Measurements from ENCODE around the gene ENTPD6.

Gene ENTPD6

DNA sequence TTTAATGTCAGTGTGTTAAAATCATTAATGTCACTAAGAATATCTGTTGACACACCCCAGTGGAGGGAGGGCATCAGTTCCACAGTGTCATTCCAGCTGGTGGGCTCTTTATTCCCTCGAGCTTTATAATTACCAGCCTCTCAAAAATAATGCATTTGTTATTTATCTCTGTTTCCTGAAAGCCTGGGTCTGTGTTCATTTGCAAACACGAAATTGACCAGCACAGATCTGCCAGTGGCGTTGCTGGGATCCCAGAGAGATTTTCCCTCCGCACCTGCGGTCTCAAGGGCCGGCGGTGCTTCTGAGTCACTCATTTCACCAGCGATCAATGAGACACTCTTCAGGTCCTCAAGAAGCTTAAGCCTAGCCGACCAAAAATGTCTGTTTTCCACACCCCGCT, 46.7 kb downstream of the ENTPD6 start (continued):
- TF ChIP-seq, protein P1, sequence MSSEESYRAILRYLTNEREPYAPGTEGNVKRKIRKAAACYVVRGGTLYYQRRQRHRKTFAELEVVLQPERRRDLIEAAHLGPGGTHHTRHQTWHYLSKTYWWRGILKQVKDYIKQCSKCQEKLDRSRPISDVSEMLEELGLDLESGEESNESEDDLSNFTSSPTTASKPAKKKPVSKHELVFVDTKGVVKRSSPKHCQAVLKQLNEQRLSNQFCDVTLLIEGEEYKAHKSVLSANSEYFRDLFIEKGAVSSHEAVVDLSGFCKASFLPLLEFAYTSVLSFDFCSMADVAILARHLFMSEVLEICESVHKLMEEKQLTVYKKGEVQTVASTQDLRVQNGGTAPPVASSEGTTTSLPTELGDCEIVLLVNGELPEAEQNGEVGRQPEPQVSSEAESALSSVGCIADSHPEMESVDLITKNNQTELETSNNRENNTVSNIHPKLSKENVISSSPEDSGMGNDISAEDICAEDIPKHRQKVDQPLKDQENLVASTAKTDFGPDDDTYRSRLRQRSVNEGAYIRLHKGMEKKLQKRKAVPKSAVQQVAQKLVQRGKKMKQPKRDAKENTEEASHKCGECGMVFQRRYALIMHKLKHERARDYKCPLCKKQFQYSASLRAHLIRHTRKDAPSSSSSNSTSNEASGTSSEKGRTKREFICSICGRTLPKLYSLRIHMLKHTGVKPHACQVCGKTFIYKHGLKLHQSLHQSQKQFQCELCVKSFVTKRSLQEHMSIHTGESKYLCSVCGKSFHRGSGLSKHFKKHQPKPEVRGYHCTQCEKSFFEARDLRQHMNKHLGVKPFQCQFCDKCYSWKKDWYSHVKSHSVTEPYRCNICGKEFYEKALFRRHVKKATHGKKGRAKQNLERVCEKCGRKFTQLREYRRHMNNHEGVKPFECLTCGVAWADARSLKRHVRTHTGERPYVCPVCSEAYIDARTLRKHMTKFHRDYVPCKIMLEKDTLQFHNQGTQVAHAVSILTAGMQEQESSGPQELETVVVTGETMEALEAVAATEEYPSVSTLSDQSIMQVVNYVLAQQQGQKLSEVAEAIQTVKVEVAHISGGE (tag by site-specific recombination; conservative IDR thresholded peaks at IDR 0.05; ENCODE audit: low read depth): no peak
- TF ChIP-seq ZNF785 (tag by site-specific recombination; IDR thresholded peaks at IDR 0.05) (no peak), YY1 (tag by site-specific recombination; IDR thresholded peaks at IDR 0.05) (no peak), IKZF3 (tag by site-specific recombination; IDR thresholded peaks at IDR 0.05) (no peak), HOXA7 (CRISPR knock-in tag; IDR thresholded peaks at IDR 0.05; ENCODE audit: borderline replicate concordance) (no peak)

DNA sequence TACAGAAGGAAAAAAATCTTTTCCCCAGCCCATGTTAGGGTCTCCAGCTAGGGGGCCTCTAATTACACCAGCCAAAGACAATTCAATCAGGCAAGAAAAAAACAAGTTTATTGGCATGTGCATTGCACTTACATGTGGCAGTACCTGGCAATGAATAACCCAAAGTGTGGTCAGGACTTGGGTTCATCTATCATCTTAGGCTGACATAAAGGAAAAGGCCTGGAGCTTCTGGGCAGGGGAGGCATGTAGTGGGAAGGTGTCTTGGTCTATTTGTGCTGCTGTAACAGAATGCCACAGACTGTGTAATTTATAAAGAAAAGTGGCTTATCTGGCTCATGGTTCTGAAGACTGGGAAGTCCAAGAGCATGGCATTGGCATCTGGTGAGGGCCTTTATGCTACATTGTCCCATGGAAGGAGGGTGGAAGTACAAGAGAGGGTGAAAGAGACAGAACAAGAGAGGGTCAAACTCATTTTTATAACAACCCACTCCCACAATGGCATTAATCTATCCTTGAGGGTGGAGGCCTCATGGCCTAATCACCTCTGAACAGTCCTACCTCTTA, 48.0 kb downstream of the ENTPD6 start:
- Histone ChIP-seq H3K36me3 (ENCODE audit: control insufficient read depth in 2 of 2, insufficient read depth in 1 of 2, low read length in 2 of 2) (no peaks in the 10 kb centered on the region), H3K4me3 (ENCODE audit: low read depth, low read length) (no peak overlapping the region), H3K9me3 (ENCODE audit: control insufficient read depth, insufficient read depth, low read depth, low read length) (no peaks in the 10 kb centered on the region), H3K27ac (ENCODE audit: extremely low read depth, low read depth, low read length) (no peak overlapping the region), H3K4me1 (ENCODE audit: control insufficient read depth, insufficient read depth, low read length) (no peaks in the 10 kb centered on the region)
- CTCF ChIA-PET: no interaction called here
- TF ChIP-seq, protein P2, sequence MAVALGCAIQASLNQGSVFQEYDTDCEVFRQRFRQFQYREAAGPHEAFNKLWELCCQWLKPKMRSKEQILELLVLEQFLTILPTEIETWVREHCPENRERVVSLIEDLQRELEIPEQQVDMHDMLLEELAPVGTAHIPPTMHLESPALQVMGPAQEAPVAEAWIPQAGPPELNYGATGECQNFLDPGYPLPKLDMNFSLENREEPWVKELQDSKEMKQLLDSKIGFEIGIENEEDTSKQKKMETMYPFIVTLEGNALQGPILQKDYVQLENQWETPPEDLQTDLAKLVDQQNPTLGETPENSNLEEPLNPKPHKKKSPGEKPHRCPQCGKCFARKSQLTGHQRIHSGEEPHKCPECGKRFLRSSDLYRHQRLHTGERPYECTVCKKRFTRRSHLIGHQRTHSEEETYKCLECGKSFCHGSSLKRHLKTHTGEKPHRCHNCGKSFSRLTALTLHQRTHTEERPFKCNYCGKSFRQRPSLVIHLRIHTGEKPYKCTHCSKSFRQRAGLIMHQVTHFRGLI (tag by site-specific recombination; IDR thresholded peaks at IDR 0.05): no peak
- no peak for TF ChIP-seq KLF9 (tag by site-specific recombination; IDR thresholded peaks at IDR 0.05; ENCODE audit: low read depth)
- TF ChIP-seq, protein P3, sequence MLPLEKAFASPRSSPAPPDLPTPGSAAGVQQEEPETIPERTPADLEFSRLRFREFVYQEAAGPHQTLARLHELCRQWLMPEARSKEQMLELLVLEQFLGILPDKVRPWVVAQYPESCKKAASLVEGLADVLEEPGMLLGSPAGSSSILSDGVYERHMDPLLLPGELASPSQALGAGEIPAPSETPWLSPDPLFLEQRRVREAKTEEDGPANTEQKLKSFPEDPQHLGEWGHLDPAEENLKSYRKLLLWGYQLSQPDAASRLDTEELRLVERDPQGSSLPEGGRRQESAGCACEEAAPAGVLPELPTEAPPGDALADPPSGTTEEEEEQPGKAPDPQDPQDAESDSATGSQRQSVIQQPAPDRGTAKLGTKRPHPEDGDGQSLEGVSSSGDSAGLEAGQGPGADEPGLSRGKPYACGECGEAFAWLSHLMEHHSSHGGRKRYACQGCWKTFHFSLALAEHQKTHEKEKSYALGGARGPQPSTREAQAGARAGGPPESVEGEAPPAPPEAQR (tag by site-specific recombination; IDR thresholded peaks at IDR 0.05): no peak
- peak; percentile 47 for TF ChIP-seq SETDB1 (IDR thresholded peaks at IDR 0.05; ENCODE audit: insufficient read length, low read length)
- TF ChIP-seq RBAK (tag by site-specific recombination; IDR thresholded peaks at IDR 0.05): no peak
- TF ChIP-seq SALL2 (tag by site-specific recombination; IDR thresholded peaks at IDR 0.05; ENCODE audit: borderline replicate concordance): no peak
- no peak for TF ChIP-seq ZNF623 (tag by site-specific recombination; IDR thresholded peaks at IDR 0.05)
- no peak for TF ChIP-seq ZNF768 (tag by site-specific recombination; IDR thresholded peaks at IDR 0.05)
- POLR2A ChIA-PET: no interaction called here

DNA sequence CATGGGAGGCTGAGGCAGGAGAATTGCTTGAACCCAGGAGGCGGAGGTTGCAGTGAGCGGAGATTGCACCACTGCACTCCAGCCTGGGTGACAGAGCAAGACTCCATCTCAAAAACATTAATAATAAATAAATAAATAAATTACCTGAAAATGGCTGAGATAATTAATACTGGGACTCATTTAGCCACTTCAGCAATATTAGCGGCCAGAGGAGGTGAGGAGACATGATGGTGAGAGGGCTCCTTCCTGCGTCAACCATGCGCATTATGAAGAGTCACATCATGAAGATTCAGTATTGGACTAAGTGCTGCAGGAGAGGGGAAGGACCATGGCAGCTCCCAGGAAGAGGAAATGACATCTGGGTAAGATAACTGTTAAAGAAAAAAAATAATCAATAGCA, 49.5 kb downstream of the ENTPD6 start:
- no peaks in the 10 kb centered on the region for H3K9me3 ChIP-seq (ENCODE audit: control insufficient read depth, insufficient read depth, low read depth, low read length)
- ChIA-PET CTCF (no interaction called here), POLR2A (no interaction called here)
- H3K27ac ChIP-seq (ENCODE audit: extremely low read depth, low read depth, low read length): no peak overlapping the region
- no peaks in the 10 kb centered on the region; the same call in 1 of the 2 replicates for H3K4me1 ChIP-seq (ENCODE audit: control insufficient read depth, insufficient read depth, low read length)
- no peak overlapping the region for H3K4me3 ChIP-seq (ENCODE audit: low read depth, low read length)
- no peaks in the 10 kb centered on the region for H3K36me3 ChIP-seq (ENCODE audit: control insufficient read depth in 2 of 2, insufficient read depth in 1 of 2, low read length in 2 of 2)
- TF ChIP-seq ZNF624 (tag by site-specific recombination; IDR thresholded peaks at IDR 0.05): no peak
- no peak for TF ChIP-seq ZNF112 (tag by site-specific recombination; IDR thresholded peaks at IDR 0.05)
- TF ChIP-seq ZNF132 (tag by site-specific recombination; IDR thresholded peaks at IDR 0.05; ENCODE audit: borderline replicate concordance): no peak
- no peak for TF ChIP-seq ZNF423 (tag by site-specific recombination; IDR thresholded peaks at IDR 0.05)
- TF ChIP-seq, protein P4, sequence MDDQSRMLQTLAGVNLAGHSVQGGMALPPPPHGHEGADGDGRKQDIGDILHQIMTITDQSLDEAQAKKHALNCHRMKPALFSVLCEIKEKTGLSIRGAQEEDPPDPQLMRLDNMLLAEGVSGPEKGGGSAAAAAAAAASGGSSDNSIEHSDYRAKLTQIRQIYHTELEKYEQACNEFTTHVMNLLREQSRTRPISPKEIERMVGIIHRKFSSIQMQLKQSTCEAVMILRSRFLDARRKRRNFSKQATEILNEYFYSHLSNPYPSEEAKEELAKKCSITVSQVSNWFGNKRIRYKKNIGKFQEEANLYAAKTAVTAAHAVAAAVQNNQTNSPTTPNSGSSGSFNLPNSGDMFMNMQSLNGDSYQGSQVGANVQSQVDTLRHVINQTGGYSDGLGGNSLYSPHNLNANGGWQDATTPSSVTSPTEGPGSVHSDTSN (CRISPR knock-in tag; IDR thresholded peaks at IDR 0.05): no peak
- no peak for TF ChIP-seq ZNF473 (tag by site-specific recombination; IDR thresholded peaks at IDR 0.05)
- no peak for TF ChIP-seq ZNF610 (tag by site-specific recombination; IDR thresholded peaks at IDR 0.05; ENCODE audit: borderline replicate concordance)
- TF ChIP-seq KLF7 (tag by site-specific recombination; IDR thresholded peaks at IDR 0.05; ENCODE audit: borderline replicate concordance): no peak
- TF ChIP-seq ZNF776 (tag by site-specific recombination; IDR thresholded peaks at IDR 0.05; ENCODE audit: borderline replicate concordance): no peak
- TF ChIP-seq ZNF830 (tag by site-specific recombination; IDR thresholded peaks at IDR 0.05; ENCODE audit: low read depth): no peak
- TF ChIP-seq IKZF3 (tag by site-specific recombination; IDR thresholded peaks at IDR 0.05): no peak
- TF ChIP-seq ZNF350 (tag by site-specific recombination; IDR thresholded peaks at IDR 0.05): no peak
- no peak for TF ChIP-seq KLF9 (tag by site-specific recombination; IDR thresholded peaks at IDR 0.05; ENCODE audit: low read depth)
- TF ChIP-seq ZNF521 (tag by site-specific recombination; IDR thresholded peaks at IDR 0.05): no peak

Data from HEK293 (cell line).